ENCODE measurements around the gene EPB41L3.

- TF ChIP-seq EZH2 (IDR thresholded peaks at IDR 0.05; ENCODE audit: insufficient read depth, poor library complexity, severe bottlenecking) (no peak), EZH2phosphoT487 (IDR thresholded peaks at IDR 0.05; ENCODE audit: insufficient read depth, low read depth) (no peak)
Observed at GRCh38 chr18:5585653-5586052, 41.9 kb upstream of the EPB41L3 start.

Measured in GM23248 (cell line).